Right cardiac atrium (tissue), 5 donors: ENCODE results near the gene XXYLT1. TPM values are rescaled to one million over a fixed set of nuclear protein-coding genes. Genes with fewer than 3 reads are reported as not detected.

Experiments used
- ATAC-seq, 2 donors: fragments of 200-7000 bp; cut with Tn5 transposase; one replicate each; pipeline versions ENCODE4 v1.8.0 to v1.9.1; 2020; ENCODE audit warnings: moderate library complexity in 2 of 2, mild to moderate bottlenecking in 1 of 2
- DNase-seq, 3 donors: peaks; one replicate each; pipeline ENCODE4 v3.0.0-alpha.2; 2020
- H3K27ac ChIP-seq: one replicate; pipeline ENCODE4 v1.5.1; 2013; ENCODE audit warnings: mild to moderate bottlenecking, low read length, control low read depth, moderate library complexity
- H3K27me3 ChIP-seq: one replicate; pipeline ENCODE4 v1.6.1; 2013; ENCODE audit not compliant: control insufficient read depth, insufficient read depth
- H3K4me1 ChIP-seq: one replicate; pipeline ENCODE4 v1.6.1; 2013; ENCODE audit warnings: low read length; ENCODE audit not compliant: control insufficient read depth, insufficient read depth
- H3K4me3 ChIP-seq: one replicate; pipeline ENCODE4 v1.5.1; 2013; ENCODE audit warnings: low read length, control low read depth
- H3K9me3 ChIP-seq: one replicate; pipeline ENCODE4 v1.6.1; 2013; ENCODE audit warnings: low read length; ENCODE audit not compliant: control insufficient read depth
- WGBS: extraction: QIAGEN DNeasy Blood & Tissue Kit; methylation state at CpG from one replicate; pipeline ENCODE4 v1.1.7; 2013; 5-methylcytosine and 5-hydroxymethylcytosine counted together
- intact Hi-C, 4 donors: fragments of 100-400 bp; cut with DNase I; formaldehyde crosslinking; loops; one replicate each; pipeline versions ENCODE4 v1.11.0 to v1.14.0; 2022 to 2023
- polyA plus RNA-seq: library from polyadenylated mRNA; stranded (reverse); fragments of 200-250 nt; gene quantifications from one replicate; pipeline ENCODE4 v1.2.3, GENCODE V29; 2013
- total RNA-seq, 4 donors: library from RNA; stranded (reverse); fragmentation: NEBNext Ultra II Directional; extraction: Animal tissue kit (Norgen Biotek cat#: 25700); gene quantifications; one replicate each; pipeline ENCODE4 v1.2.1, GENCODE V29; 2021
- donor health status: healthy with polysubstance abuse.
- donor health status: DM: no; HTN: yes; CAD: no.
- donor health status: DM: no; HTN: no; CAD: no.
- donor health status: DM: no; HTN: yes; CAD: no; lungs with severe emphysema.
- donor health status: DM: yes; HTN: yes; CAD: no.

The XXYLT1 gene
- total and polyA plus RNA-seq, 5 donors: 3.3 to 6.2 (median 4.3) TPM

- H3K27ac ChIP-seq: no peak overlapping the region
- ATAC-seq (no peak), DNase-seq (no peak)
- 68% methylated on average over 16 of the region's 16 CpGs for WGBS
- no peaks in the 10 kb centered on the region for H3K9me3 ChIP-seq
- intact Hi-C loops: loop anchor here in 1 of 4 donors (5.0 kb wide), 1 partner anchor 59 kb away; no protein-coding TSS in a partner anchor
- H3K4me1 ChIP-seq: no peaks in the 10 kb centered on the region
- no peaks in the 10 kb centered on the region for H3K27me3 ChIP-seq
- no peak overlapping the region for H3K4me3 ChIP-seq
Observed at GRCh38 chr3:195048059-195048905, 222.7 kb downstream of the XXYLT1 start.

- H3K9me3 ChIP-seq: no peaks in the 10 kb centered on the region
- no peak for DNase-seq
- no peak for ATAC-seq
- no peaks in the 10 kb centered on the region for H3K4me1 ChIP-seq
- 82% methylated on average over 3 of the region's 3 CpGs for WGBS
- H3K4me3 ChIP-seq: no peak overlapping the region
- H3K27ac ChIP-seq: no peak overlapping the region
- no peaks in the 10 kb centered on the region for H3K27me3 ChIP-seq
- intact Hi-C loops: loop anchor here in 1 of 4 donors (5.0 kb wide), 1 partner anchor 60 kb away; no protein-coding TSS in a partner anchor
Observed at GRCh38 chr3:195047536-195047935, 223.4 kb downstream of the XXYLT1 start.

DNA sequence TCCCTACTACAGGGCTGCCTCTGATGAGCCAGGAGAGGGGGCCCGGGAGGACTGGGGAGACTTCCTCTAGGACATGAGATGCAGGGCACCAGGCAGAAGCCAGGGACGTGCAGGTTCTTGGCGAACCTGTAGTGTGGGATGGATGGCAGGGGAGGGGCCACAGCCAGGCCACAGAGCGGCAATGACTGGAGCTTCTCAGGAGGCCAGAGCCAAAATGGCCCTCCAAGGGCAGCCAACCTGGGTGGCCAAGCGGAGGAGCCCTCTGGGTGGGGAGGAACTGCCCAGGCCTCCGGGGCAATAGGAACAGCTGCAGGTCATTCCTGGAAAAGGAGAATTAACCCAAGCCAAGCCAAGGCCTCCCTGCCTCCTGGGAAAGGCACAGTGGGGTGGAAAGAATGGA lies 224.5 kb downstream of the XXYLT1 start:
- no peak overlapping the region for H3K4me3 ChIP-seq
- H3K27ac ChIP-seq: no peak overlapping the region
- H3K9me3 ChIP-seq: no peaks in the 10 kb centered on the region
- no peaks in the 10 kb centered on the region for H3K27me3 ChIP-seq
- WGBS: 86% methylated on average over 6 of the region's 6 CpGs
- ATAC-seq (no peak), DNase-seq (no peak)
- intact Hi-C loops: loop anchor here in 1 of 4 donors (5.0 kb wide), 1 partner anchor 61 kb away; no protein-coding TSS in a partner anchor
- no peaks in the 10 kb centered on the region for H3K4me1 ChIP-seq

GRCh38 chr3:195045481-195046210 lies 225.3 kb downstream of the XXYLT1 start:
- Histone ChIP-seq H3K4me1 (no peaks in the 10 kb centered on the region), H3K4me3 (no peak overlapping the region), H3K27me3 (no peaks in the 10 kb centered on the region), H3K27ac (no peak overlapping the region), H3K9me3 (no peaks in the 10 kb centered on the region)
- DNase-seq (no peak), ATAC-seq (no peak)
- 83% methylated on average over 17 of the region's 17 CpGs for WGBS
- intact Hi-C loops: loop anchor here in 1 of 4 donors (5.0 kb wide), 1 partner anchor 62 kb away; no protein-coding TSS in a partner anchor

- intact Hi-C loops: no loop called here
- Histone ChIP-seq H3K4me3 (no peak overlapping the region), H3K9me3 (no peaks in the 10 kb centered on the region), H3K27ac (no peak overlapping the region), H3K27me3 (no peaks in the 10 kb centered on the region), H3K4me1 (no peaks in the 10 kb centered on the region)
- ATAC-seq (no peak), DNase-seq (no peak)
- WGBS: 90% methylated on average over 7 of the region's 7 CpGs
Observed at GRCh38 chr3:195044411-195044810, 226.5 kb downstream of the XXYLT1 start.

DNA sequence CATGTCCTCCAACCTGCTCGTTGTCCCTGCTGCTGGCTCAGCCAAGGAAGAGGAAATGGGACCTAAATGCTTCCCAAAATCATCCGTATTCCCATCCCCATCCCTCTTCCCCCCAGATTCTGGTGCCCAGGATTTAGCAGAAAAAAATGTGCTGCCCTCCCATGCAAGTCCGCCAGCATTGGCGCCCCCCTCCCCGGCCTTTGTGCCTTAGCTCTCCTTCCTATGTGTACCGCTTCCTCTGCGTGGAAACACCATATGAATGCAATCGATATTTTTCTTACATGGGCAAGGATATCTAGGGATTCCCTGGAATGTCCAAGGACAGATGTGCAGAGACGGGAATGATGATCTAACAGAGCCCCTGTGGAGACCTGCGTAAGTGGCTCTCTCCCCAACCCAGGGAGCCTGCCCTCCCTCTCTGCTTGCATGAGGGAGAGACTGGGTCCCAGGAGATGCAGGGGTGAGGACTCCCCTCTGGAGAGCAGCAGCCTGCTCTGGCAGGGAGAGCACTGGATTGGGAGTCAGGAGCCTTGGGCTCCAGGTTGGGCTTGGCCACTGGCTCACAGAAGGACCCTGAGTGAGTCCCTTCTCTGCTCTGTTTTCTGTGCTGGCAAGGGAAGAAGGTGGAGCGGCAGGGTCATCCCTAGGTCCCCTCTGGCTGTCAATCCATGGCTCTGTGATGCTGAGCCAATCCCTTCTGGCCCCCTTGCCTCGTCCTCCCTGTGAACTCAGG lies 227.2 kb downstream of the XXYLT1 start:
- Histone ChIP-seq H3K27me3 (no peaks in the 10 kb centered on the region), H3K4me1 (no peaks in the 10 kb centered on the region), H3K9me3 (no peaks in the 10 kb centered on the region), H3K4me3 (no peak overlapping the region), H3K27ac (no peak overlapping the region)
- ATAC-seq (no peak), DNase-seq (no peak)
- intact Hi-C loops: no loop called here
- WGBS: 81% methylated on average over 12 of the region's 12 CpGs

DNA sequence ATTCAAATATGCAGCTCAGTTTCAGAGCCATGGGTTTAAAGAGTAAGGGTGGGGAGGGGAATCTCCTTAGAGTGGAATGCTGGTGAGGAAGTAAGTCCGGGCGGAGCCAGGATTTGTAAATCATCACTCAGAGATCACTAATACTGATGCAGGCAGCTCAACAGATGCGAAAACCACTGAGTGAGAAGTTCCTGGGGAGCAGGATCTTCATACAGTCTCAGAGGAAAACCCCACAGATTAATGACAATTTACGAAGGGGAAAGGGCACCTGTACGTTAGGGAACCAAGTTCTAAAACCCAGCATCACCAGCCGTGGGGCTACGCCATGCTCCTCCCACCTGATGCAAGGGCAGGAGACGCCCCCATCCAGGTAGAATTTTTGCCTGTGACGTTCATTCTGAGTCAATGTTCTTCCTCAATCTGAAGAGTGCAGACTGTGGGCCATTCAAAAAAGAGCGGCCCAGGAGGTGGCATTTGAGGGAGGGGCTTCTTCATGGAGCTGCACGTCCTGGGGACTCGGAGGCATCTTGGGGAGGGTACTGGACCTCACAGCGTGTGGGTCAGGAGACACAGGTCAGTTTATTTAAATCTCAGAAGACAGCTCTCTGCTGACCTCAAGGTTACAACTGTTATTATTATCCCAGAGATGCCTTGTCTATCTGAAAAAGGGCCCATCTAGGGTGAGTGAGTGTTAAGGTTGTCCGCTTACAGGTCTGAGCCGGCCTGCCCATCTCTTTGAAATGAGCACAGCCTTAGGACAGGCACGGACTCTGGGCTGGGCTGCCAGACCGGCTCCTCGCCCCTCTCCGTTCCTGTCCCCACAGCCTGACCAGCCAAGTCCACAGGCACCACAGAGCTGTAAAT lies 228.0 kb downstream of the XXYLT1 start:
- H3K9me3 ChIP-seq: no peaks in the 10 kb centered on the region
- no peak for DNase-seq
- H3K4me1 ChIP-seq: no peaks in the 10 kb centered on the region
- H3K4me3 ChIP-seq: no peak overlapping the region
- no peak for ATAC-seq
- intact Hi-C loops: no loop called here
- no peaks in the 10 kb centered on the region for H3K27me3 ChIP-seq
- H3K27ac ChIP-seq: no peak overlapping the region
- 76% methylated on average over 19 of the region's 19 CpGs for WGBS

DNA sequence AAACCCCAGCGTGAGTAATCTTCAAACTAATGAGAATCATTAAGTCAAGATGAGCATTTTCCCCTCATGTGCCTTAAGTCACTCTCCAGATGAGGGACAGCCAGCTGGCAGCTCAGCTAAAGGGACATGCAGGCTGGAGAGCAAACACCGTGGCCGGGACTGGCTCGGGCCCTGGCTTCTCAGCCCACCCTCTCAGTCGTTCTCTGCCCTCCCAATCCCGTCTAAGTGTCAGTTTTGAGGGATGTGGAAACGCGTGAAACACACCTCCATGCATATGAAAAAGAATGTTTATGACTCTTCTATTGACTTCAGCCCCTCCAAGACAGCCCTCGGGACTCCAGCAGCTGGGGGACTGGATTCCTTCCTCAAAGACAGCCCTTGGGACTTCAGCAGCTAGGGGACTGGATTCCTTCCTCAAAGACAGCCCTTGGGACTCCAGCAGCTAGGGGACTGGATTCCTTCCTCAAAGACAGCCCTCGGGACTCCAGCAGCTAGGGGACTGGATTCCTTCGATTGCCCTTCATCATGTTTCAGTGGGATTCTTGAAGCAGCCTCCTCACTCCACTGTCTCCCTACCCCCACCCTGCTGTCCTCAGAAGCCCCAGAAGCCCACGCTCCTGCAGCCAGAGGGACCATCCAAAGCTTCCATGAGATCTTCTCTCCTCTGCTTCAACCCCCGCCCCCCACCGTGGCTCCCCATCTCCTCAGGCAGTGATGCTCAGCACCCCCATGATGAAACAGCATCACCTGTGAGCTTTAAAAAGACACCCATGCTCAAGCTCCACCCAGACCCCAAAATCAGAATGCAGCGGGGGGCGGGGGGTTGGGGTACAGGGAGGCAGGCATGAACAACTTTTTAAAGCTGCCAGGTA lies 228.9 kb downstream of the XXYLT1 start:
- intact Hi-C loops: no loop called here
- no peak for ATAC-seq
- Histone ChIP-seq H3K27me3 (no peaks in the 10 kb centered on the region), H3K4me3 (no peak overlapping the region), H3K9me3 (no peaks in the 10 kb centered on the region), H3K4me1 (no peaks in the 10 kb centered on the region), H3K27ac (no peak overlapping the region)
- DNase-seq: no peak
- 76% methylated on average over 16 of the region's 16 CpGs for WGBS

- WGBS: 91% methylated on average over 13 of the region's 13 CpGs
- no peaks in the 10 kb centered on the region for H3K27me3 ChIP-seq
- intact Hi-C loops: no loop called here
- no peak for ATAC-seq
- no peak overlapping the region for H3K4me3 ChIP-seq
- H3K9me3 ChIP-seq: no peaks in the 10 kb centered on the region
- no peaks in the 10 kb centered on the region for H3K4me1 ChIP-seq
- H3K27ac ChIP-seq: no peak overlapping the region
- DNase-seq: no peak
Observed at GRCh38 chr3:195040773-195041520, 230.0 kb downstream of the XXYLT1 start.
